NCI-H1417 (cell line): ENCODE data around the gene MBD2.
"Not testable (repeated sequence)": the region's sequence is repeated elsewhere in the genome, so short reads cannot be mapped to it uniquely, and the experiment has no call there.

Experiments
- DNase-seq, 3 experiments: peaks; one replicate each; lab custom pipeline; 2025; lab: John Stamatoyannopoulos, UW

Gene MBD2

GRCh38 chr18:54150226-54150625 is 74.2 kb downstream of the MBD2 start:
- peak in 1 of 3 experiments; percentile 41 for DNase-seq

- DNase-seq, result no peak
Observed at GRCh38 chr18:54149078-54149697, 75.3 kb downstream of the MBD2 start.

GRCh38 chr18:54148678-54149077 is 75.8 kb downstream of the MBD2 start:
- no peak for DNase-seq

GRCh38 chr18:54148151-54148550 is 76.3 kb downstream of the MBD2 start:
- no peak for DNase-seq

- no peak for DNase-seq
Observed at GRCh38 chr18:54147439-54147838, 77.0 kb downstream of the MBD2 start.

- no peak for DNase-seq
Observed at GRCh38 chr18:54141041-54141608, 83.3 kb downstream of the MBD2 start.

- no peak for DNase-seq
Observed at GRCh38 chr18:54140641-54141040, 83.8 kb downstream of the MBD2 start.

GRCh38 chr18:54135216-54135615 is 89.3 kb downstream of the MBD2 start:
- DNase-seq, result no peak

- DNase-seq, result no peak
Observed at GRCh38 chr18:54134053-54134452, 90.4 kb downstream of the MBD2 start.

- DNase-seq, result peak in 1 of 3 experiments; percentile 45
Observed at GRCh38 chr18:54130631-54131030, 93.8 kb downstream of the MBD2 start.

GRCh38 chr18:54130177-54130576 is 94.3 kb downstream of the MBD2 start:
- no peak for DNase-seq

GRCh38 chr18:54129448-54130067 is 94.9 kb downstream of the MBD2 start:
- DNase-seq, result no peak

GRCh38 chr18:54127759-54128378 is 96.6 kb downstream of the MBD2 start:
- peak; percentile 18 to 88 (median 64) for DNase-seq

- DNase-seq, result peak in 1 of 3 experiments; percentile 60
Observed at GRCh38 chr18:54125429-54125828, 99.0 kb downstream of the MBD2 start.

- not testable (repeated sequence) for DNase-seq
Observed at GRCh38 chr18:54123720-54124440, 100.6 kb downstream of the MBD2 start.

- peak; percentile 63 to 91 (median 66) for DNase-seq
Observed at GRCh38 chr18:54119524-54120019, 104.9 kb downstream of the MBD2 start.

GRCh38 chr18:54117853-54118773 is 106.4 kb downstream of the MBD2 start:
- no peak for DNase-seq

GRCh38 chr18:54116541-54117257 is 107.8 kb downstream of the MBD2 start:
- no peak for DNase-seq

GRCh38 chr18:54112356-54112755 is 112.1 kb downstream of the MBD2 start:
- no peak for DNase-seq

GRCh38 chr18:54109131-54109683 is 115.3 kb downstream of the MBD2 start:
- no peak for DNase-seq
